Peyer's patch (tissue), 4 donors: Measurements from ENCODE around the gene DAZ4.
"Not testable (repeated sequence)": the region's sequence is repeated elsewhere in the genome, so short reads cannot be mapped to it uniquely, and the experiment has no call there.

Experiments
- POLR2A ChIP-seq, 2 donors: fragments of 450-650 bp; IDR thresholded peaks; one replicate each; pipeline ENCODE4 v1.5.1; 2017; ENCODE audit warnings: antibody characterized with exemption in 2 of 2, mild to moderate bottlenecking in 2 of 2, moderate library complexity in 2 of 2
- TF ChIP-seq, protein P1 (sequence below), 6 experiments: fragments of 450-650 bp in 4 of 6; fragments of 200-600 bp in 2 of 6; sonication (generic) in 1 of 6; IDR thresholded peaks; one replicate each; pipeline ENCODE4 v1.5.1; 2017 to 2019; ENCODE audit warnings: antibody characterized with exemption in 6 of 6, mild to moderate bottlenecking in 3 of 6, moderate library complexity in 1 of 6

DNA sequence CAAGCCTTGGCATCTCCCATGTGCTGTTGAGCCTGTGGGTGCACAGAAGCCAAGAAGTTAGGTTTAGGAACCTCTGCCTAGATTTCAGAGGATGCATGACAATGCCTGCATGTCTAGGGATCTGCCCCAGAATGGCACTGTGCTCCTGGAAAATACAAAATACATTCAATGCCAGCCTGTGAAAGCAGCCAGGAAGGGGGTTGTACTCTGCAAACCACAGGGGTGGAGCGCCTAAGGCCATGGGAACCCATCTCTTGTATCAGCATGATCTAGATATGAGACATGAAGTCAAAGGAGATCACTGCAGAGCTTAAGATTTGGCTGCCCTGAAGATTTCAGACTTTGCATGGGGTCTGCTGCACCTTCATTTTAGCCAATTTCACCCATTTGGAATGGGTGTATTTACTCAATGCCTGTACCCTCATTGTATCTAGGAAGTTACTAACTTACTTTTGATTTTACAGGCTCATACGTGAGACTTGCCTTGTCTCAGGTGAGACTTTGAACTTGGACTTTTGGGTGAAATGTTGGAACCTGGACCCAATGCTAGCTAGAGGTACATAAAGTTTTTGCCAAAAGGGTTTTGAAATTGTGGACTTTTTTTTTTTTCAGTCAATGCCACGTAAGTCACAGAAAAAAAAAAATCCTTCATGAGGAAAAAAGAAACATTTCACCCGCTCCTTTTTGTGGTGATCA, 9.4 kb upstream of the DAZ4 start:
- TF ChIP-seq, protein P1, sequence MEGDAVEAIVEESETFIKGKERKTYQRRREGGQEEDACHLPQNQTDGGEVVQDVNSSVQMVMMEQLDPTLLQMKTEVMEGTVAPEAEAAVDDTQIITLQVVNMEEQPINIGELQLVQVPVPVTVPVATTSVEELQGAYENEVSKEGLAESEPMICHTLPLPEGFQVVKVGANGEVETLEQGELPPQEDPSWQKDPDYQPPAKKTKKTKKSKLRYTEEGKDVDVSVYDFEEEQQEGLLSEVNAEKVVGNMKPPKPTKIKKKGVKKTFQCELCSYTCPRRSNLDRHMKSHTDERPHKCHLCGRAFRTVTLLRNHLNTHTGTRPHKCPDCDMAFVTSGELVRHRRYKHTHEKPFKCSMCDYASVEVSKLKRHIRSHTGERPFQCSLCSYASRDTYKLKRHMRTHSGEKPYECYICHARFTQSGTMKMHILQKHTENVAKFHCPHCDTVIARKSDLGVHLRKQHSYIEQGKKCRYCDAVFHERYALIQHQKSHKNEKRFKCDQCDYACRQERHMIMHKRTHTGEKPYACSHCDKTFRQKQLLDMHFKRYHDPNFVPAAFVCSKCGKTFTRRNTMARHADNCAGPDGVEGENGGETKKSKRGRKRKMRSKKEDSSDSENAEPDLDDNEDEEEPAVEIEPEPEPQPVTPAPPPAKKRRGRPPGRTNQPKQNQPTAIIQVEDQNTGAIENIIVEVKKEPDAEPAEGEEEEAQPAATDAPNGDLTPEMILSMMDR (IDR thresholded peaks at IDR 0.05), result not testable (repeated sequence)
- not testable (repeated sequence) for TF ChIP-seq POLR2A (IDR thresholded peaks at IDR 0.05)
